ENCODE results near the gene SF3B2. TPM values are rescaled to one million over a fixed set of nuclear protein-coding genes. Genes with fewer than 3 reads are reported as not detected.

SF3B2 gene
- total RNA-seq, 1 donor from 2014 or later: 75.5 TPM

DNA sequence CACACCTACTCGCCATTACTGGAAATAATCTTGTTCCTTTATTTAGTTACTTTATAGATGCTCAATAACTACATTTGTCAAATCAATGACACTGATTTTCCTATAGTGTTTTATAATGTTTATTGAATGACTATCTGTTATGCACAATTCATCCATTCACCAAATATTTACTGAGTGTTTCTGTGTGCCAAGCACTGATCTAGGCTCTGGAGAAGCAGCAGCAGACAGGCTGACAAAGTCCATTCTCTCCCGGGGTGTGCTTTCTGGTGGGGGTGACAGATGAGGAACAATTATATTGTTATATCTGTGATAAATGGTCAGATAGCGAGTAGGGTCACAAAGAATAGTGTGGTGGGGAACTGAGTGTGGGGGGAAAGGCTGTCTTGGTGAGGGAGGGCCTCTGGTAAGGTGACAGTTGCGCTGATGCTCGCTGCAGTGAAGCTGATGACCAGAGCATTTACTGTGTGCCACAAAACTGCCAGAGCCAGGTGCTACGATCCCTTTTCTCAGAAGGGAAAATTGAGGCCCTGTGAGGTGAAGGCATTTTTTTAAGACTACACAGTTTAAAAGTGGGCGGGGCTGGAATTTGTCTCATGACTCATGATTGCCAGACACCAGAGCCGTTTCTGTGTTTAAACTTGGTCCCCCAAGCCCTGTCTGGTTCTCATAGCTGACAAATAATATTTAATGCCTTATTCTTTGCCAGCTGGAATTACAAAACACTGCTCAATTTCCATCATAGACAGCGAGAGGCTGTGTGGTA lies 28.1 kb downstream of the SF3B2 start:
- Histone ChIP-seq H3K9me3 (replicated peaks) (no peaks in the 10 kb centered on the region), H3K27ac (replicated peaks) (no peak overlapping the region), H3K36me3 (peaks cover 5% of the 10 kb centered on the region), H3K4me1 (peaks cover 71% of the 10 kb centered on the region), H3K4me3 (no peak overlapping the region), H3K27me3 (ENCODE audit: low read depth) (no peaks in the 10 kb centered on the region)
- TF ChIP-seq, protein P1, sequence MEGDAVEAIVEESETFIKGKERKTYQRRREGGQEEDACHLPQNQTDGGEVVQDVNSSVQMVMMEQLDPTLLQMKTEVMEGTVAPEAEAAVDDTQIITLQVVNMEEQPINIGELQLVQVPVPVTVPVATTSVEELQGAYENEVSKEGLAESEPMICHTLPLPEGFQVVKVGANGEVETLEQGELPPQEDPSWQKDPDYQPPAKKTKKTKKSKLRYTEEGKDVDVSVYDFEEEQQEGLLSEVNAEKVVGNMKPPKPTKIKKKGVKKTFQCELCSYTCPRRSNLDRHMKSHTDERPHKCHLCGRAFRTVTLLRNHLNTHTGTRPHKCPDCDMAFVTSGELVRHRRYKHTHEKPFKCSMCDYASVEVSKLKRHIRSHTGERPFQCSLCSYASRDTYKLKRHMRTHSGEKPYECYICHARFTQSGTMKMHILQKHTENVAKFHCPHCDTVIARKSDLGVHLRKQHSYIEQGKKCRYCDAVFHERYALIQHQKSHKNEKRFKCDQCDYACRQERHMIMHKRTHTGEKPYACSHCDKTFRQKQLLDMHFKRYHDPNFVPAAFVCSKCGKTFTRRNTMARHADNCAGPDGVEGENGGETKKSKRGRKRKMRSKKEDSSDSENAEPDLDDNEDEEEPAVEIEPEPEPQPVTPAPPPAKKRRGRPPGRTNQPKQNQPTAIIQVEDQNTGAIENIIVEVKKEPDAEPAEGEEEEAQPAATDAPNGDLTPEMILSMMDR (IDR thresholded peaks at IDR 0.05; ENCODE audit: borderline replicate concordance): no peak
- DNase-seq: no peak
- intact Hi-C loops (cut with micrococcal nuclease): no loop called here

DNA sequence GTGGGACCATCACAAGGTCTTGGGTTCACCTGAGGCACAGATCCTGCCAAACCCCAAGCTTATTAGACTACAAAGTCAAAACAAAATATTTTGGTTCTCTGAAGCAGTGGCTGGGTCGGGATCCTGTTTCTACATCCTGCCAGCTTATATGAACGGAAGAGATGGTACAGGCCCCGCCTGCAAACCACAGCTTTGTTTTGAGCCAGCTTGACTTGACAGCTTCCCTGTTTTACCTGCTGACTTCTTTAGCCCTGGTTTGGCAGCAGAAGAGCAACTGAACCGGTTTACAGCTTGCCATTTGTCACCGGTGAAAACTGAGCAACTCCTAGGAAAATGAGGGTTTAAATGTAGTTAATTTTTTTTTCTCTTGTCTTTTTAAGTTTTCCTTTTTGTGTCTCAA lies 29.3 kb downstream of the SF3B2 start:
- intact Hi-C loops (cut with micrococcal nuclease): no loop called here
- Histone ChIP-seq H3K4me1 (peaks cover 74% of the 10 kb centered on the region), H3K27me3 (ENCODE audit: low read depth) (no peaks in the 10 kb centered on the region), H3K9me3 (replicated peaks) (no peaks in the 10 kb centered on the region), H3K27ac (replicated peaks) (peak overlapping the region; percentile 2), H3K4me3 (no peak overlapping the region), H3K36me3 (peaks cover 4% of the 10 kb centered on the region)
- TF ChIP-seq, protein P1 (IDR thresholded peaks at IDR 0.05; ENCODE audit: borderline replicate concordance): no peak
- DNase-seq: peak; percentile 41

DNA sequence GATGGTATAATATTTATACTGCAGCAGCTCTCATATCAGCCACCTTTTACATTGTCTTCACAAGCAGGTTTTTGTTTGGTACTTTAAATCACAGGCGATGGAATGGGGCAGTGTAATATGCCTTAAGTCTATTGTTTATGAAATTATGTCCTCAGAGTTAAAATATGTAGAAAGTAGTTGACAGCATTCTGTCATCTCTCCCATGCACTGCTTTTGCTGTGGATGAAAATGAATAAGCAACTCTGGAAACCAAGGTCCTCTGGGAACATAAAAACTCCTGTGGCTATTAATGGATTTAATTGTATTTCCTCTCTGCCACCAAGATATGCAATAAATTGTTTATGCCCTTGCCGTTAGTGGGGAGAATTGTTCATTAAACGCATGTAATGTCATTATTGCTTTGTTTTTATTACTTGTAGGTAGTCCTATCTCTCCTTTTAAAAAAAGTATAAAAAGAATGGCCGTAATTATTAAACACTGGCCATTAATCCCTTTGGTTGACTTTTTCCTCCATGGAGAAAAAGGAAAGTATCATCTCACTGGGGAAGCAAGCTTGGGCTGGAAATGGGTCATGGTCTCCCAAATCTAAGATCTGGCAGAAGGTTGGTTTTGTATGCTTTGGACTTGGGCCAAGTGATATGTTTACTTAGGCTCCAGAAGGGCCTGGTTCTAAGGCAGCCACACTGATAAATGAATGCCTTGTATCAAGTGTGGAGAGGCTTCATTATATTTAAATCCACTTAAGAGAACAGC lies 31.0 kb downstream of the SF3B2 start:
- peak overlapping the region; percentile 21 for H3K27ac ChIP-seq (replicated peaks)
- DNase-seq: no peak
- TF ChIP-seq, protein P1 (IDR thresholded peaks at IDR 0.05; ENCODE audit: borderline replicate concordance): no peak

DNA sequence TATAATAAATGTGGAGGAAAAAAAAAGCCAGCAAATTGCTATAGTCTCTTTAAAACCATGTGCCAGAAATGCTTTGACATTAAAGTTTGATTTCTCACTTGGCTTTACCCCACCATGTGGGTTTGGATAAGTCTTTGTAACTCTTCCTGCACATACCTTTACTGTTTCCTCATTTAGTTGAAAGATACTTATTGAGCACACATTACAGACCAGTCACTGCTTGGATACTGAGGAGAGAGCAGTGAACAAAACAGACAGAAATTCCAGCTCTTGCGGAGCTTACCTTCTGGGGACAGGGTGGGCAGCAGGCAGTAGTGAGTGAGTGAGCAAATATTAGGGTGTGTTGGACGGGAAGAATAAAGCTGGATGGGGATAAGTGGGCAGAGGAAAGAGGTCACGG lies 31.6 kb downstream of the SF3B2 start:
- TF ChIP-seq, protein P1 (IDR thresholded peaks at IDR 0.05; ENCODE audit: borderline replicate concordance): no peak
- intact Hi-C loops (cut with micrococcal nuclease): no loop called here
- H3K27ac ChIP-seq (replicated peaks): peak overlapping the region; percentile 21
- no peak overlapping the region for H3K4me3 ChIP-seq
- peaks cover 4% of the 10 kb centered on the region for H3K36me3 ChIP-seq
- DNase-seq: no peak
- no peaks in the 10 kb centered on the region for H3K27me3 ChIP-seq (ENCODE audit: low read depth)
- H3K9me3 ChIP-seq (replicated peaks): no peaks in the 10 kb centered on the region
- peaks cover 82% of the 10 kb centered on the region for H3K4me1 ChIP-seq

More for the DNA sequence above, 31.0 kb downstream of the SF3B2 start:
- peaks cover 4% of the 10 kb centered on the region for H3K36me3 ChIP-seq
- no peak overlapping the region for H3K4me3 ChIP-seq
- peaks cover 76% of the 10 kb centered on the region for H3K4me1 ChIP-seq
- intact Hi-C loops (cut with micrococcal nuclease): no loop called here
- no peaks in the 10 kb centered on the region for H3K9me3 ChIP-seq (replicated peaks)
- no peaks in the 10 kb centered on the region for H3K27me3 ChIP-seq (ENCODE audit: low read depth)

DNA sequence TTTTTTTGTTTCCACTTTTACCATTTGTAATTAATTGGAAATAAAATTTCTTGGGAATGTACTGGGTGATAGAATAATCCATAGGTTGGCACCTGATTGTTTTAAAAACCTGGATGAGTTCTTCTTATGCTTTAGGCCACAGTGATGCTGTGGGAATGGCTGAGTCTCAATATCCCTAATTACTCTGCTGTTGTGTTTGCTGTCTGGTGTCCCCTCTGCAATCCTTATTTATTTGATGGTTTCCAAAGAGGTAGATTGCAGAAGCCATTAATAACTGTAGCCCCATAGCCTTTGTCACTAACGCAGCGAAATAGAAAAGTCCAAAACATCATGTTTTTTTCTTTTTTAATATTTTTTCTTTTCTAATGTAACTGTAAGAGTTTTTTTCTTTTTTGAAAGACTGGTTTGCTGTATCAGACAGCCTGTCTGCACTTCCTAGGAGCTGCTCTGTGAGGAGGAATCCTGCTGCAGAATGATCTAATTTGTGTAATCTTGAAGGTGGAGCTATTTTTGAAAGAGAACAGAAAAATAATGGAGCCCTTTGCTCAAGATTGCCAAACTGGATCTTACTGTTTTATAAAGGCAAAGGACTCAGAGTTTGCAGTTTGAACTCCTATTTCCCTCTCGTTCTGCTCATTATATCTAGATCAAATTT lies 32.8 kb downstream of the SF3B2 start:
- no peak for DNase-seq
- no peaks in the 10 kb centered on the region for H3K27me3 ChIP-seq (ENCODE audit: low read depth)
- H3K36me3 ChIP-seq: peaks cover under 1% of the 10 kb centered on the region
- H3K4me3 ChIP-seq: no peak overlapping the region
- H3K27ac ChIP-seq (replicated peaks): no peak overlapping the region
- TF ChIP-seq, protein P1 (IDR thresholded peaks at IDR 0.05; ENCODE audit: borderline replicate concordance): no peak
- no peaks in the 10 kb centered on the region for H3K9me3 ChIP-seq (replicated peaks)
- peaks cover 85% of the 10 kb centered on the region for H3K4me1 ChIP-seq
- intact Hi-C loops (cut with micrococcal nuclease): no loop called here
